Neural progenitor cell (in vitro differentiated cells): ENCODE data around the gene CCL13. TPM values are rescaled to one million over a fixed set of nuclear protein-coding genes. Genes with fewer than 3 reads are reported as not detected.
"Not testable (repeated sequence)": the region's sequence is repeated elsewhere in the genome, so short reads cannot be mapped to it uniquely, and the experiment has no call there.

Source experiments
- DNase-seq: peaks from one replicate; pipeline ENCODE4 v3.0.0-alpha.2; 2016; ENCODE audit warnings: low spot score
- H2AFZ ChIP-seq: fragments of 200-600 bp; sonication (generic); replicated peaks from 2 replicates; pipeline ENCODE4 v1.6.1; 2016; ENCODE audit warnings: antibody characterized with exemption
- H3F3A ChIP-seq: fragments of 200-600 bp; sonication (generic); 2 replicates; pipeline ENCODE4 v1.6.1; 2016; ENCODE audit warnings: antibody characterized with exemption, low read depth
- H3K27ac ChIP-seq: fragments of 200-600 bp; sonication (generic); 2 replicates; pipeline ENCODE4 v1.5.1; 2016; ENCODE audit warnings: mild to moderate bottlenecking
- H3K27me3 ChIP-seq: fragments of 200-600 bp; sonication (generic); 2 replicates; pipeline ENCODE4 v1.6.1; 2016; ENCODE audit warnings: mild to moderate bottlenecking, moderate library complexity
- H3K36me3 ChIP-seq: fragments of 200-600 bp; sonication (generic); 2 replicates; pipeline ENCODE4 v1.5.1; 2016
- H3K4me1 ChIP-seq: fragments of 200-600 bp; sonication (generic); 2 replicates; pipeline ENCODE4 v1.6.1; 2016; ENCODE audit warnings: mixed run types
- H3K4me2 ChIP-seq: fragments of 200-600 bp; sonication (generic); 2 replicates; pipeline ENCODE4 v1.6.1; 2016
- H3K4me3 ChIP-seq: fragments of 200-600 bp; sonication (generic); 2 replicates; pipeline ENCODE4 v1.5.1; 2016
- H3K79me2 ChIP-seq: fragments of 200-600 bp; sonication (generic); 2 replicates; pipeline ENCODE4 v1.6.1; 2016; ENCODE audit warnings: low read depth
- H3K9ac ChIP-seq: fragments of 200-600 bp; sonication (generic); 2 replicates; pipeline ENCODE4 v1.6.1; 2016
- H3K9me3 ChIP-seq: fragments of 200-600 bp; sonication (generic); 2 replicates; pipeline ENCODE4 v1.5.1; 2016; ENCODE audit warnings: low read depth
- H4K20me1 ChIP-seq: fragments of 200-600 bp; sonication (generic); 2 replicates; pipeline ENCODE4 v1.6.1; 2016; ENCODE audit warnings: low read depth
- H3K27ac Mint-ChIP-seq: 3 replicates; pipeline ENCODE4 v1.8.0; 2021; ENCODE audit warnings: mixed read lengths
- H3K27me3 Mint-ChIP-seq: 2 replicates; pipeline ENCODE4 v1.8.0; 2022; ENCODE audit warnings: low read depth, mild to moderate bottlenecking, inconsistent platforms, moderate library complexity, mixed read lengths; ENCODE audit not compliant: insufficient read depth
- H3K36me3 Mint-ChIP-seq: 3 replicates; pipeline ENCODE4 v1.8.0; 2021; ENCODE audit warnings: mixed read lengths
- H3K4me1 Mint-ChIP-seq: 3 replicates; pipeline ENCODE4 v1.8.0; 2021; ENCODE audit warnings: mixed read lengths
- H3K4me3 Mint-ChIP-seq: 3 replicates; pipeline ENCODE4 v1.8.0; 2021; ENCODE audit warnings: mild to moderate bottlenecking, moderate library complexity, mixed read lengths
- H3K9me3 Mint-ChIP-seq: 3 replicates; pipeline ENCODE4 v1.8.0; 2020; ENCODE audit warnings: mixed read lengths
- EZH2 ChIP-seq: fragments of 200-600 bp; sonication (generic); IDR thresholded peaks from 2 replicates; pipeline ENCODE4 v1.6.1; 2017; ENCODE audit warnings: antibody characterized with exemption, mild to moderate bottlenecking, moderate library complexity
- EZH2phosphoT487 ChIP-seq: fragments of 200-600 bp; sonication (generic); IDR thresholded peaks from 2 replicates; pipeline ENCODE4 v1.6.1; 2017; ENCODE audit warnings: antibody characterized with exemption
- total RNA-seq: library from RNA; depleted of rRNA; stranded (reverse); fragments of >200 nt; gene quantifications from 2 replicates; pipeline ENCODE4 v1.2.3, GENCODE V29; 2015; ENCODE audit warnings: low replicate concordance
- TF ChIP-seq, protein P1 (sequence below): fragments of 200-600 bp; sonication (generic); IDR thresholded peaks from 2 replicates; pipeline ENCODE4 v1.5.1; 2017; ENCODE audit warnings: antibody characterized with exemption, mild to moderate bottlenecking

CCL13 gene
- total RNA-seq, 1 donor from 2014 or later = not detected

GRCh38 chr17:34319039-34319483, 37.2 kb upstream of the CCL13 start, which contains the start of gene CCL8:
CCL8 (plus strand) TSS chr17:34319435; CDS start chr17:34319502, 67 bp downstream.
- no peak within 1 kb of the TSS for H3K4me3 Mint-ChIP-seq

GRCh38 chr17:34321964-34322363, 34.3 kb upstream of the CCL13 start:
- no peak overlapping the region for H3K9ac ChIP-seq
- no peak for TF ChIP-seq EZH2
- TF ChIP-seq, protein P1, sequence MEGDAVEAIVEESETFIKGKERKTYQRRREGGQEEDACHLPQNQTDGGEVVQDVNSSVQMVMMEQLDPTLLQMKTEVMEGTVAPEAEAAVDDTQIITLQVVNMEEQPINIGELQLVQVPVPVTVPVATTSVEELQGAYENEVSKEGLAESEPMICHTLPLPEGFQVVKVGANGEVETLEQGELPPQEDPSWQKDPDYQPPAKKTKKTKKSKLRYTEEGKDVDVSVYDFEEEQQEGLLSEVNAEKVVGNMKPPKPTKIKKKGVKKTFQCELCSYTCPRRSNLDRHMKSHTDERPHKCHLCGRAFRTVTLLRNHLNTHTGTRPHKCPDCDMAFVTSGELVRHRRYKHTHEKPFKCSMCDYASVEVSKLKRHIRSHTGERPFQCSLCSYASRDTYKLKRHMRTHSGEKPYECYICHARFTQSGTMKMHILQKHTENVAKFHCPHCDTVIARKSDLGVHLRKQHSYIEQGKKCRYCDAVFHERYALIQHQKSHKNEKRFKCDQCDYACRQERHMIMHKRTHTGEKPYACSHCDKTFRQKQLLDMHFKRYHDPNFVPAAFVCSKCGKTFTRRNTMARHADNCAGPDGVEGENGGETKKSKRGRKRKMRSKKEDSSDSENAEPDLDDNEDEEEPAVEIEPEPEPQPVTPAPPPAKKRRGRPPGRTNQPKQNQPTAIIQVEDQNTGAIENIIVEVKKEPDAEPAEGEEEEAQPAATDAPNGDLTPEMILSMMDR = no peak
- TF ChIP-seq EZH2phosphoT487 = no peak
- H3K79me2 ChIP-seq = no peaks in the 10 kb centered on the region
- H3K4me1 Mint-ChIP-seq = no peaks in the 10 kb centered on the region
- H3K4me3 ChIP-seq = no peak overlapping the region
- no peak overlapping the region for H3K4me3 Mint-ChIP-seq
- H3K9me3 ChIP-seq = no peaks in the 10 kb centered on the region
- no peak for DNase-seq
- H3K27me3 ChIP-seq = no peaks in the 10 kb centered on the region
- no peak overlapping the region for H3K27ac ChIP-seq
- no peaks in the 10 kb centered on the region for H3F3A ChIP-seq
- no peaks in the 10 kb centered on the region for H3K36me3 Mint-ChIP-seq
- no peaks in the 10 kb centered on the region for H4K20me1 ChIP-seq
- H3K36me3 ChIP-seq = no peaks in the 10 kb centered on the region
- no peak overlapping the region for H3K4me2 ChIP-seq
- no peaks in the 10 kb centered on the region for H3K4me1 ChIP-seq
- no peak overlapping the region for H2AFZ ChIP-seq
- H3K27ac Mint-ChIP-seq = no peak overlapping the region
- H3K9me3 Mint-ChIP-seq = peaks cover 6% of the 10 kb centered on the region
- no peaks in the 10 kb centered on the region for H3K27me3 Mint-ChIP-seq

More at GRCh38 chr17:34319039-34319483, 37.2 kb upstream of the CCL13 start, which contains the start of gene CCL8:
- H2AFZ ChIP-seq = no peak within 1 kb of the TSS
- no peak within 1 kb of the TSS for H3K4me3 ChIP-seq
- no peak for DNase-seq
- H3K9me3 ChIP-seq = no peaks in the 10 kb centered on the region
- H3K9ac ChIP-seq = no peak within 1 kb of the TSS
- no peaks in the 10 kb centered on the region for H3K36me3 ChIP-seq
- no peak within 1 kb of the TSS for H3K4me2 ChIP-seq
- no peaks in the 10 kb centered on the region for H3K4me1 Mint-ChIP-seq
- peaks cover 11% of the 10 kb centered on the region for H3K27me3 ChIP-seq
- H4K20me1 ChIP-seq = no peaks in the 10 kb centered on the region
- H3K27ac Mint-ChIP-seq = no peak within 1 kb of the TSS
- no peaks in the 10 kb centered on the region for H3K4me1 ChIP-seq
- TF ChIP-seq EZH2phosphoT487 (no peak), EZH2 (no peak)
- TF ChIP-seq, protein P1 = no peak
- H3K27me3 Mint-ChIP-seq = peaks cover 2% of the 10 kb centered on the region
- no peaks in the 10 kb centered on the region for H3F3A ChIP-seq
- H3K36me3 Mint-ChIP-seq = no peaks in the 10 kb centered on the region
- no peaks in the 10 kb centered on the region for H3K79me2 ChIP-seq
- H3K9me3 Mint-ChIP-seq = no peaks in the 10 kb centered on the region
- H3K27ac ChIP-seq = no peak within 1 kb of the TSS

DNA sequence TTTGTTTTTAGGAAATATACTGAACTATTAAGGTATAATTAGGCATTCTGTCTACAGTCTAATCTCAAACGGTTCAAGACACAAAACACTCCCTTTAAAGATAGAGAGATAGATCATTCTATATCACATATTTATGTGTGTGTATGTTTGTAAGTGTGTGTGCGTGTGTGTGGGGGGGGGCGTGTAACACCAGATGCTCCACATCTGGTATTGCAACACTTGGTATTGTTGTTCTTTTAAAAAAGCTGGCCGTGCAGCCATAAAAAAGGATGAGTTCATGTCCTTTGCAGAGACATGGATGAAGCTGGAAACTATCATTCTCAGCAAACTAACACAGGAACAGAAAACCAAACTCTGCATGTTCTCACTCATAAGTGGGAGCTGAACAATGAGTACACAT, 28.7 kb upstream of the CCL13 start:
- H3K4me1 Mint-ChIP-seq, H3K9me3 ChIP-seq, H3K27ac ChIP-seq, H3K79me2 ChIP-seq, H4K20me1 ChIP-seq, H3K36me3 ChIP-seq, H3K36me3 Mint-ChIP-seq, H3F3A ChIP-seq, H3K4me3 ChIP-seq, H2AFZ ChIP-seq, H3K27me3 ChIP-seq, H3K9ac ChIP-seq, H3K27ac Mint-ChIP-seq, H3K4me2 ChIP-seq, H3K4me3 Mint-ChIP-seq, H3K9me3 Mint-ChIP-seq, H3K4me1 ChIP-seq, H3K27me3 Mint-ChIP-seq, DNase-seq: not testable (repeated sequence)

- no peak overlapping the region for H3K4me2 ChIP-seq
- H3F3A ChIP-seq = no peaks in the 10 kb centered on the region
- Mint-ChIP-seq H3K9me3 (peaks cover 4% of the 10 kb centered on the region), H3K36me3 (no peaks in the 10 kb centered on the region), H3K27me3 (peaks cover 4% of the 10 kb centered on the region), H3K4me3 (no peak overlapping the region), H3K27ac (no peak overlapping the region), H3K4me1 (no peaks in the 10 kb centered on the region)
- no peak overlapping the region for H3K9ac ChIP-seq
- no peak overlapping the region for H2AFZ ChIP-seq
- peaks cover 6% of the 10 kb centered on the region for H3K27me3 ChIP-seq
- no peaks in the 10 kb centered on the region for H3K36me3 ChIP-seq
- no peak overlapping the region for H3K4me3 ChIP-seq
- no peaks in the 10 kb centered on the region for H4K20me1 ChIP-seq
- H3K79me2 ChIP-seq = no peaks in the 10 kb centered on the region
- DNase-seq = no peak
- no peaks in the 10 kb centered on the region for H3K9me3 ChIP-seq
- no peak overlapping the region for H3K27ac ChIP-seq
- TF ChIP-seq EZH2phosphoT487 (no peak), EZH2 (no peak)
- TF ChIP-seq, protein P1 = no peak
- H3K4me1 ChIP-seq = no peaks in the 10 kb centered on the region
Observed at GRCh38 chr17:34337701-34338100, 18.6 kb upstream of the CCL13 start.
